Type B pancreatic cell (in vitro differentiated cells): ENCODE measurements around the gene NFIX. TPM values are rescaled to one million over a fixed set of nuclear protein-coding genes. Genes with fewer than 3 reads are reported as not detected.

Source experiments
- DNase-seq: peaks from one replicate; pipeline ENCODE4 v3.0.0; 2021; ENCODE audit warnings: mixed read lengths; ENCODE audit not compliant: unreplicated experiment; ENCODE audit errors: extremely low spot score
- H3K27ac Mint-ChIP-seq: 2 replicates; pipeline ENCODE4 v1.8.0; 2021; ENCODE audit warnings: mild to moderate bottlenecking, mixed read lengths
- H3K27me3 Mint-ChIP-seq: 2 replicates; pipeline ENCODE4 v1.8.0; 2021; ENCODE audit warnings: mixed read lengths
- H3K36me3 Mint-ChIP-seq: 2 replicates; pipeline ENCODE4 v1.8.0; 2021; ENCODE audit warnings: mixed read lengths
- H3K4me1 Mint-ChIP-seq: one replicate; pipeline ENCODE4 v1.8.0; 2021; ENCODE audit warnings: mixed read lengths; ENCODE audit not compliant: unreplicated experiment
- H3K4me3 Mint-ChIP-seq: 2 replicates; pipeline ENCODE4 v1.8.0; 2021; ENCODE audit warnings: mild to moderate bottlenecking, mixed read lengths
- H3K9me3 Mint-ChIP-seq: 2 replicates; pipeline ENCODE4 v1.8.0; 2021; ENCODE audit warnings: mixed read lengths
- CTCF ChIP-seq: fragments of 200-600 bp; sonication (generic); conservative IDR thresholded peaks from 2 replicates; pipeline ENCODE4 v1.5.0; 2021; ENCODE audit warnings: antibody characterized with exemption, mild to moderate bottlenecking
- total RNA-seq: library from RNA; stranded (reverse); gene quantifications from 2 replicates; pipeline ENCODE4 v1.2.1, GENCODE V29; 2021; ENCODE audit warnings: low replicate concordance

Gene NFIX
- total RNA-seq, 1 donor from 2014 or later = 12.4 TPM

- H3K27me3 Mint-ChIP-seq = peaks cover 82% of the 10 kb centered on the region
- H3K4me1 Mint-ChIP-seq = peaks cover 20% of the 10 kb centered on the region
- no peaks in the 10 kb centered on the region for H3K36me3 Mint-ChIP-seq
- no peaks in the 10 kb centered on the region for H3K9me3 Mint-ChIP-seq
- peak overlapping the region; percentile 81 for H3K4me3 Mint-ChIP-seq
- DNase-seq = no peak
- no peak for TF ChIP-seq CTCF
- no peak overlapping the region for H3K27ac Mint-ChIP-seq
These were observed 65.1 kb downstream of the NFIX start for GRCh38 chr19:13060233-13060963.

- Mint-ChIP-seq H3K9me3 (no peaks in the 10 kb centered on the region), H3K36me3 (no peaks in the 10 kb centered on the region), H3K4me1 (peaks cover 13% of the 10 kb centered on the region), H3K4me3 (peak overlapping the region; percentile 81), H3K27me3 (peaks cover 83% of the 10 kb centered on the region), H3K27ac (no peak overlapping the region)
- peak; percentile 97 for TF ChIP-seq CTCF
- DNase-seq = peak; percentile 88
These were observed 66.0 kb downstream of the NFIX start for GRCh38 chr19:13060964-13061927.

- H3K27ac Mint-ChIP-seq = no peak overlapping the region
- H3K9me3 Mint-ChIP-seq = no peaks in the 10 kb centered on the region
- no peak for DNase-seq
- TF ChIP-seq CTCF = no peak
- no peak overlapping the region for H3K4me3 Mint-ChIP-seq
- no peaks in the 10 kb centered on the region for H3K36me3 Mint-ChIP-seq
- H3K4me1 Mint-ChIP-seq = peaks cover 19% of the 10 kb centered on the region
- H3K27me3 Mint-ChIP-seq = peaks cover 84% of the 10 kb centered on the region
These were observed 67.0 kb downstream of the NFIX start for GRCh38 chr19:13062317-13062716.

GRCh38 chr19:13063461-13064091 is 68.3 kb downstream of the NFIX start:
- DNase-seq = no peak
- peaks cover 84% of the 10 kb centered on the region for H3K27me3 Mint-ChIP-seq
- no peaks in the 10 kb centered on the region for H3K9me3 Mint-ChIP-seq
- peaks cover 21% of the 10 kb centered on the region for H3K4me1 Mint-ChIP-seq
- TF ChIP-seq CTCF = no peak
- H3K27ac Mint-ChIP-seq = no peak overlapping the region
- no peaks in the 10 kb centered on the region for H3K36me3 Mint-ChIP-seq
- H3K4me3 Mint-ChIP-seq = no peak overlapping the region

- no peaks in the 10 kb centered on the region for H3K9me3 Mint-ChIP-seq
- TF ChIP-seq CTCF = no peak
- no peaks in the 10 kb centered on the region for H3K36me3 Mint-ChIP-seq
- no peak overlapping the region for H3K4me3 Mint-ChIP-seq
- H3K27ac Mint-ChIP-seq = no peak overlapping the region
- H3K27me3 Mint-ChIP-seq = peaks cover 84% of the 10 kb centered on the region
- H3K4me1 Mint-ChIP-seq = peaks cover 16% of the 10 kb centered on the region
- DNase-seq = no peak
These were observed 68.8 kb downstream of the NFIX start for GRCh38 chr19:13064092-13064489.
